ENCODE data around the gene CDKAL1. TPM values are rescaled to one million over a fixed set of nuclear protein-coding genes. Genes with fewer than 3 reads are reported as not detected.

CDKAL1 gene
- total and polyA plus RNA-seq, 2 experiments from 2014 or later: 12.2 to 13.7 TPM

DNA sequence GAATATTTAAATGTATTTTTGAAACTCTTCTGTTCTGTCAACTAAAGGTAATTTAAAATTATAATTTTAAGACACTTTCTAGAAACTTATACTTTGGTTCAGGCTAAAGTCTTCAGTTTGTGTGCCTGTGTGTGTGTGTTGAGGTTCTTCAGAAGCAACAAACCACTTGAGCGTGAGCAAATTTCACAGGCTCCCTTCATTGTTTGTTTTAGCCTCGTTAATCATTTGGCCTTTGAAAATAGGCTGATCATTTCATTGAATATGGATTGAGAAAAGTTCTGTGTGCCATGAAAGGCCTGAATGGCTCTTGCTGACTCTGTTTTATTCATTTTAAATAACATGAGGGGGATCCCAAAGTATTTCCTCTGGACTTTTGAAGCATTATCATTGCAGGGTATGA lies 420.1 kb downstream of the CDKAL1 start:
- no peak overlapping the region for H3K4me3 ChIP-seq
- H3K27ac ChIP-seq: no peak overlapping the region
- no peak for DNase-seq (ENCODE audit: low read depth in 1 of 2, low spot score in 1 of 2)
- no peaks in the 10 kb centered on the region for H3K36me3 ChIP-seq
- no peaks in the 10 kb centered on the region for H3K27me3 ChIP-seq
- TF ChIP-seq, protein P1, sequence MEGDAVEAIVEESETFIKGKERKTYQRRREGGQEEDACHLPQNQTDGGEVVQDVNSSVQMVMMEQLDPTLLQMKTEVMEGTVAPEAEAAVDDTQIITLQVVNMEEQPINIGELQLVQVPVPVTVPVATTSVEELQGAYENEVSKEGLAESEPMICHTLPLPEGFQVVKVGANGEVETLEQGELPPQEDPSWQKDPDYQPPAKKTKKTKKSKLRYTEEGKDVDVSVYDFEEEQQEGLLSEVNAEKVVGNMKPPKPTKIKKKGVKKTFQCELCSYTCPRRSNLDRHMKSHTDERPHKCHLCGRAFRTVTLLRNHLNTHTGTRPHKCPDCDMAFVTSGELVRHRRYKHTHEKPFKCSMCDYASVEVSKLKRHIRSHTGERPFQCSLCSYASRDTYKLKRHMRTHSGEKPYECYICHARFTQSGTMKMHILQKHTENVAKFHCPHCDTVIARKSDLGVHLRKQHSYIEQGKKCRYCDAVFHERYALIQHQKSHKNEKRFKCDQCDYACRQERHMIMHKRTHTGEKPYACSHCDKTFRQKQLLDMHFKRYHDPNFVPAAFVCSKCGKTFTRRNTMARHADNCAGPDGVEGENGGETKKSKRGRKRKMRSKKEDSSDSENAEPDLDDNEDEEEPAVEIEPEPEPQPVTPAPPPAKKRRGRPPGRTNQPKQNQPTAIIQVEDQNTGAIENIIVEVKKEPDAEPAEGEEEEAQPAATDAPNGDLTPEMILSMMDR (IDR thresholded peaks at IDR 0.05; ENCODE audit: low read depth, low read length): no peak
- no peaks in the 10 kb centered on the region for H3K9me3 ChIP-seq (ENCODE audit: low read depth)
- peaks cover 41% of the 10 kb centered on the region for H3K4me1 ChIP-seq (ENCODE audit: low read depth)

DNA sequence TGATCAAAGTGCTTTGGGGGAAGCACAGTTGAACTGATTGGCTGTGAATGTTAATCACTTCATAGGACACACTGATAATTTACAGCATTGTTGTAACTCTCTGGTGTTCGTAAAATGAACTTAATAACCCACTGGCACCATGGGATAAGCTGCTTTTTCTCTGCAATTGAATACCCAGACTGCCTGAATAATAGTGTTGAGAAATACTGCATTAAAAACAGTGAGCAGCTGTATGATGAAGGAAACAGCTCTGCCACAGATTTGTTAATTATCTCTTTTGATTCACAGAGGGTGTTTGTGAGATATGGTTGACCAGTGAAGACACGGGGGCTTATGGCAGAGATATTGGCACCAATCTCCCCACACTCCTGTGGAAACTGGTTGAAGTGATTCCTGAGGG lies 420.9 kb downstream of the CDKAL1 start:
- Histone ChIP-seq H3K9me3 (ENCODE audit: low read depth) (no peaks in the 10 kb centered on the region), H3K4me3 (no peak overlapping the region), H3K27ac (peak overlapping the region; percentile 58), H3K36me3 (no peaks in the 10 kb centered on the region), H3K27me3 (no peaks in the 10 kb centered on the region), H3K4me1 (ENCODE audit: low read depth) (peaks cover 41% of the 10 kb centered on the region)
- no peak for DNase-seq (ENCODE audit: low read depth in 1 of 2, low spot score in 1 of 2)
- TF ChIP-seq, protein P1 (IDR thresholded peaks at IDR 0.05; ENCODE audit: low read depth, low read length): no peak

DNA sequence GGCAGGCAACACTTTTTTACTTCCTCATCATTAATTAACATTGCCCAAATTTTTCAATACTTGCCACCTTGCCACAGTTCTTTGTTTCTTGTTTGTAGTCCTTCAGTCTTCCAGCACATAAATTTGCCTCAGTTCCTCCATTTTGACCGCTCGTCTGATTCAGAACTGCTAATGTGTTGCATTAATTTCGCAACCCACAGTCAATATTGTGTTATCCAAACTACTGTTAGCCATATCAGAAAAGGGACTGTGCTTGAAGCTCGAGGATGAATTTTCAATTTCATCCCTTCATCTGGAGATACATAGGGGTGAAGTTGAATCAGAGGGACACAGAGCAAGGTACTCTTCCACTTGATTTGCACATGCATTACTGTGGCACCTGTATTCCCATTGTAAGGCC lies 421.5 kb downstream of the CDKAL1 start:
- Histone ChIP-seq H3K27me3 (no peaks in the 10 kb centered on the region), H3K9me3 (ENCODE audit: low read depth) (no peaks in the 10 kb centered on the region), H3K4me1 (ENCODE audit: low read depth) (peaks cover 41% of the 10 kb centered on the region), H3K4me3 (no peak overlapping the region), H3K27ac (no peak overlapping the region), H3K36me3 (no peaks in the 10 kb centered on the region)
- no peak for DNase-seq (ENCODE audit: low read depth in 1 of 2, low spot score in 1 of 2)
- TF ChIP-seq, protein P1 (IDR thresholded peaks at IDR 0.05; ENCODE audit: low read depth, low read length): no peak

- Histone ChIP-seq H3K4me1 (ENCODE audit: low read depth) (peaks cover 31% of the 10 kb centered on the region), H3K4me3 (no peak overlapping the region), H3K27me3 (no peaks in the 10 kb centered on the region), H3K36me3 (no peaks in the 10 kb centered on the region), H3K9me3 (ENCODE audit: low read depth) (no peaks in the 10 kb centered on the region), H3K27ac (no peak overlapping the region)
- TF ChIP-seq, protein P1 (IDR thresholded peaks at IDR 0.05; ENCODE audit: low read depth, low read length): no peak
- no peak for DNase-seq (ENCODE audit: low read depth in 1 of 2, low spot score in 1 of 2)
Observed at GRCh38 chr6:20960067-20960466, 425.8 kb downstream of the CDKAL1 start.

DNA sequence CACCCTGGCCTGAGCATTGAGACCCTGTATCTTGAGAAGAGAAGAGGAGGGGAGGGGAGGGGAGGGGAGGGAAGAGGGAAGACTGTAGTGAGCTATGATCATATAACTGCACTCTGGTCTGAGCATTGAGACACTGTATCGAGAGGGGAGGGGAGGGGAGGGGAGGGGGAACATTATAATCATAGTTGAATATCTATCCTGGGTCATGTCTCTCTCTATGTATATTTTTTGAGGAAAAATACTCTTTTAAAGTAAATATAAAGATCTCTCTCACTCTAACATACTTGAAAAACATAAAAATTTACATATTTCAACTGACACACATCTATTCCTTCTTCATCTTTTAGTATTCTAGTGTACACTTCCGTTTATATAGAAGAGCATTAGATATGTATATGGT lies 431.0 kb downstream of the CDKAL1 start:
- TF ChIP-seq, protein P1 (IDR thresholded peaks at IDR 0.05; ENCODE audit: low read depth, low read length): no peak
- H3K27ac ChIP-seq: no peak overlapping the region
- no peak overlapping the region for H3K4me3 ChIP-seq
- DNase-seq (ENCODE audit: low read depth in 1 of 2, low spot score in 1 of 2): no peak
- H3K27me3 ChIP-seq: no peaks in the 10 kb centered on the region
- no peaks in the 10 kb centered on the region for H3K4me1 ChIP-seq (ENCODE audit: low read depth)
- H3K36me3 ChIP-seq: no peaks in the 10 kb centered on the region
- no peaks in the 10 kb centered on the region for H3K9me3 ChIP-seq (ENCODE audit: low read depth)

DNA sequence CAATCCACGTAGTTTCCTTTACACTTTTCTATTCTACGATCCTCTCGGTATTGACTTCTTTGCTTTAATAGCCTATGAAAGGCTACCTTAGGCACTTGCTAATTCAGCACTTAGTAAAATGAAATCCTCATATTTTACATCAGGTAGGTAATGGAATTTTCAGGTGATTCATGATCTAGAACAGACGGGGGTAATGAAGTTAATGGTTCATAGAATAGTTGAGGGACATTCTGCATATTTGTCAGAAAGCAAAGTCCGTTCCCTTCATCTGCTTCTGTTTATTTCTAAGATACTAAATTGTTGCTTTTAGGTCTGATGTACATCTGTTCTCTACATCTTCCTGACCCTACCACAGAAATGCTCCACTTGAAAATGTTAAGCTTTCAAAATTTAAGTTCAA lies 431.7 kb downstream of the CDKAL1 start:
- H3K27ac ChIP-seq: no peak overlapping the region
- no peaks in the 10 kb centered on the region for H3K27me3 ChIP-seq
- TF ChIP-seq, protein P1 (IDR thresholded peaks at IDR 0.05; ENCODE audit: low read depth, low read length): no peak
- no peak for DNase-seq (ENCODE audit: low read depth in 1 of 2, low spot score in 1 of 2)
- H3K9me3 ChIP-seq (ENCODE audit: low read depth): no peaks in the 10 kb centered on the region
- no peak overlapping the region for H3K4me3 ChIP-seq
- no peaks in the 10 kb centered on the region for H3K36me3 ChIP-seq
- H3K4me1 ChIP-seq (ENCODE audit: low read depth): no peaks in the 10 kb centered on the region

Measured in cardiac muscle cell (in vitro differentiated cells and primary cell).